ENCODE measurements around the gene RIC8B.

The RIC8B gene

GRCh38 chr12:106889950-106890626, 115.6 kb downstream of the RIC8B start:
- no peak overlapping the region for H2AFZ ChIP-seq (ENCODE audit: low read depth, low read length)
- H3K4me2 ChIP-seq (ENCODE audit: insufficient read depth, low read length) = no peak overlapping the region
- no peak for ATAC-seq (ENCODE audit: insufficient read depth, low read depth)
- no peak overlapping the region for H3K27ac ChIP-seq (ENCODE audit: low read length)
- no peak overlapping the region for H3K4me3 ChIP-seq (ENCODE audit: low read depth in 1 of 2, low read length in 2 of 2)
- no peaks in the 10 kb centered on the region for H3K4me1 ChIP-seq (ENCODE audit: insufficient read depth, low read length)
- no peaks in the 10 kb centered on the region for H3K27me3 ChIP-seq (ENCODE audit: insufficient read depth, low read length, poor library complexity)
- H3K36me3 ChIP-seq (ENCODE audit: insufficient read depth, low read length) = peaks cover 34% of the 10 kb centered on the region
- no peaks in the 10 kb centered on the region for H3K79me2 ChIP-seq (ENCODE audit: insufficient read depth, low read length)
- no peak overlapping the region for H3K9ac ChIP-seq (ENCODE audit: low read depth, low read length)
- no peaks in the 10 kb centered on the region for H4K20me1 ChIP-seq (ENCODE audit: insufficient read depth, low read length)
- DNase-seq = no peak
- no peak for TF ChIP-seq CTCF (IDR thresholded peaks at IDR 0.05; ENCODE audit: borderline replicate concordance, extremely low read depth, low read length, poor library complexity, severe bottlenecking)
- no peak for TF ChIP-seq EZH2 (IDR thresholded peaks at IDR 0.05; ENCODE audit: borderline replicate concordance, low read depth, low read length, severe bottlenecking)
- no peaks in the 10 kb centered on the region for H3K9me3 ChIP-seq (ENCODE audit: insufficient read depth, low read length, severe bottlenecking)

- no peak overlapping the region for H3K27ac ChIP-seq (ENCODE audit: low read length)
- no peak overlapping the region for H3K4me2 ChIP-seq (ENCODE audit: insufficient read depth, low read length)
- H3K9ac ChIP-seq (ENCODE audit: low read depth, low read length) = no peak overlapping the region
- no peaks in the 10 kb centered on the region for H3K79me2 ChIP-seq (ENCODE audit: insufficient read depth, low read length)
- no peaks in the 10 kb centered on the region for H3K27me3 ChIP-seq (ENCODE audit: insufficient read depth, low read length, poor library complexity)
- TF ChIP-seq CTCF (IDR thresholded peaks at IDR 0.05; ENCODE audit: borderline replicate concordance, extremely low read depth, low read length, poor library complexity, severe bottlenecking) = no peak
- TF ChIP-seq EZH2 (IDR thresholded peaks at IDR 0.05; ENCODE audit: borderline replicate concordance, low read depth, low read length, severe bottlenecking) = no peak
- H3K4me3 ChIP-seq (ENCODE audit: low read depth in 1 of 2, low read length in 2 of 2) = no peak overlapping the region
- ATAC-seq (ENCODE audit: insufficient read depth, low read depth) = no peak
- no peak for DNase-seq
- no peaks in the 10 kb centered on the region for H3K4me1 ChIP-seq (ENCODE audit: insufficient read depth, low read length)
- peaks cover 18% of the 10 kb centered on the region; the same call in 1 of the 2 replicates for H3K36me3 ChIP-seq (ENCODE audit: insufficient read depth, low read length)
- H3K9me3 ChIP-seq (ENCODE audit: insufficient read depth, low read length, severe bottlenecking) = no peaks in the 10 kb centered on the region
- no peaks in the 10 kb centered on the region for H4K20me1 ChIP-seq (ENCODE audit: insufficient read depth, low read length)
- H2AFZ ChIP-seq (ENCODE audit: low read depth, low read length) = no peak overlapping the region
Measured at GRCh38 chr12:106892075-106892474, 117.6 kb downstream of the RIC8B start.

- no peak for ATAC-seq (ENCODE audit: insufficient read depth, low read depth)
- H3K79me2 ChIP-seq (ENCODE audit: insufficient read depth, low read length) = no peaks in the 10 kb centered on the region
- no peak for DNase-seq
- no peaks in the 10 kb centered on the region for H3K4me1 ChIP-seq (ENCODE audit: insufficient read depth, low read length)
- no peak overlapping the region for H3K4me2 ChIP-seq (ENCODE audit: insufficient read depth, low read length)
- no peak overlapping the region for H3K27ac ChIP-seq (ENCODE audit: low read length)
- H2AFZ ChIP-seq (ENCODE audit: low read depth, low read length) = no peak overlapping the region
- no peak overlapping the region for H3K9ac ChIP-seq (ENCODE audit: low read depth, low read length)
- no peaks in the 10 kb centered on the region for H3K27me3 ChIP-seq (ENCODE audit: insufficient read depth, low read length, poor library complexity)
- H3K9me3 ChIP-seq (ENCODE audit: insufficient read depth, low read length, severe bottlenecking) = no peaks in the 10 kb centered on the region
- TF ChIP-seq CTCF (IDR thresholded peaks at IDR 0.05; ENCODE audit: borderline replicate concordance, extremely low read depth, low read length, poor library complexity, severe bottlenecking) = no peak
- TF ChIP-seq EZH2 (IDR thresholded peaks at IDR 0.05; ENCODE audit: borderline replicate concordance, low read depth, low read length, severe bottlenecking) = no peak
- peaks cover 9% of the 10 kb centered on the region; the same call in 1 of the 2 replicates for H3K36me3 ChIP-seq (ENCODE audit: insufficient read depth, low read length)
- no peaks in the 10 kb centered on the region for H4K20me1 ChIP-seq (ENCODE audit: insufficient read depth, low read length)
- no peak overlapping the region for H3K4me3 ChIP-seq (ENCODE audit: low read depth in 1 of 2, low read length in 2 of 2)
Measured at GRCh38 chr12:106893451-106893850, 119.0 kb downstream of the RIC8B start.
